Adrenal gland (tissue), 5 donors: ENCODE data around the gene GPR142.

Experiments
- POLR2A ChIP-seq, 2 donors: fragments of 450-650 bp; IDR thresholded peaks; one replicate each; pipeline ENCODE4 v1.6.1; 2017; ENCODE audit warnings: antibody characterized with exemption in 2 of 2, mild to moderate bottlenecking in 2 of 2, moderate library complexity in 1 of 2
- TF ChIP-seq, protein P1 (sequence below), 6 experiments: fragments of 450-650 bp in 4 of 6; fragments of 200-600 bp in 2 of 6; sonication (generic) in 1 of 6; IDR thresholded peaks; 1 replicate in 5 of 6; 2 replicates in 1 of 6; pipeline versions ENCODE4 v1.5.1 to v1.8.0; 2016 to 2021; ENCODE audit warnings: antibody characterized with exemption in 6 of 6, mild to moderate bottlenecking in 2 of 6, moderate library complexity in 1 of 6
- donor health status: DM: no; HTN: no; CAD: no.

DNA sequence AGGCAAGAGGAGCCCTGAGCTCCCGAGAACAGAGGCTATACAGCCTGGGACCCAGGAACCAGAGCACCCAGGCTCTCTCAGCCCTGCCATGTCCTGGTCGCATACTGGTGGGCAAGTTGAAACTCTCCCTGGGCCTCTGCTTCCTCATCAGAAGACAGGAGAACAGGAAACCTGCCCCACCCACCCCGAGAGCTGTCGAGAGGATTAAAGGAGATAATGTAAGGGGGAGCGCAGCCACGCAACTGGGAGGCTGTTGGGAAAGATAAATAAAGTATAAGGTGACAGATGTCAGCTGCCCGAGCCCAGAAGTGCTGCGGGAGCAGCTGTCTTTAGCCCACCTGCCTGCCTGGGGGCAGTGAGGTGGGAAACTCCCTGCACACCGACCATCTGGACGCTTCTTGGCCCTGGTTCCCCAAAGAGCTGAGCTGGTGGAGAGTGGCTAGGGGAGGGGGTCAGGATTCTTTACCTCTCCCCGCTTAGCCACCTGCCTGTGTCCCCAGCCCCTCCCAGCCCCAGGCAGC lies 34.5 kb upstream of the GPR142 start:
- TF ChIP-seq, protein P1, sequence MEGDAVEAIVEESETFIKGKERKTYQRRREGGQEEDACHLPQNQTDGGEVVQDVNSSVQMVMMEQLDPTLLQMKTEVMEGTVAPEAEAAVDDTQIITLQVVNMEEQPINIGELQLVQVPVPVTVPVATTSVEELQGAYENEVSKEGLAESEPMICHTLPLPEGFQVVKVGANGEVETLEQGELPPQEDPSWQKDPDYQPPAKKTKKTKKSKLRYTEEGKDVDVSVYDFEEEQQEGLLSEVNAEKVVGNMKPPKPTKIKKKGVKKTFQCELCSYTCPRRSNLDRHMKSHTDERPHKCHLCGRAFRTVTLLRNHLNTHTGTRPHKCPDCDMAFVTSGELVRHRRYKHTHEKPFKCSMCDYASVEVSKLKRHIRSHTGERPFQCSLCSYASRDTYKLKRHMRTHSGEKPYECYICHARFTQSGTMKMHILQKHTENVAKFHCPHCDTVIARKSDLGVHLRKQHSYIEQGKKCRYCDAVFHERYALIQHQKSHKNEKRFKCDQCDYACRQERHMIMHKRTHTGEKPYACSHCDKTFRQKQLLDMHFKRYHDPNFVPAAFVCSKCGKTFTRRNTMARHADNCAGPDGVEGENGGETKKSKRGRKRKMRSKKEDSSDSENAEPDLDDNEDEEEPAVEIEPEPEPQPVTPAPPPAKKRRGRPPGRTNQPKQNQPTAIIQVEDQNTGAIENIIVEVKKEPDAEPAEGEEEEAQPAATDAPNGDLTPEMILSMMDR (IDR thresholded peaks at IDR 0.05) = no peak
- TF ChIP-seq POLR2A (IDR thresholded peaks at IDR 0.05) = no peak
